ENCODE data around the gene TEX35.

The TEX35 gene

DNA sequence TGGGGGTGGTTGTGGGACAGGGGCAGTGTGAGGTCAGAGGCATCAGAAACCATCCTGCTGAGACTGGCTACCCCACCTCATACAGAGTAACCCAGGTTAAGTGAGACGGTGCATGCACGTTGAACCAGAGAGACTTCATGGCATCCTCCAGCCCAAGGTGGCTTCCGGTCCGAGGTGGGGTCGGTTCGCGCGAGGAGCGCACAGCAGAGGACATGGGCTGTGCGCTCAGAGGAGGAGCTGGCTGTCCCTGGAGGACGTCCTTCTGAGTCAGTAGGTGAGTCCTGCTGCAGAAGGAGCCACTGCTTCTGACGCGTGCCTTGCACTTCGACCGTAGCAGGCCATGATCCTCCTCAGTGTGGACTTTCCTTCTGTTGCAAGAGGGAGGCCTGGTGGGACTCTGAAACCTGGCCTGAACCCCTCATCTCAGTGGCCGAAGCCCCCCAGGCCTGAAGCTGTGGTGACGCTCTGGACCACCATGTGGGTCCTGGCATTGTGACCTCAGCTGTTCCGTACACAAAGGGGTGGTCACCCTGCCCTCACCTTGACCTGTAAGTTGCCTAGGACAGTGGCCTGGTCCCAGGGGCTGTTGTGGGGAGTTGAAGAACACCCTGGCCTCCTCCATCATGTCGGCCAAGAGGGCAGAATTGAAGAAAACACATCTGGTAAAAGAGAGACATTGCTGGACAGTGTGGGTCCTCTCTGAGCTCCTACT is at the start of gene TEX35:
Gene TEX35 (plus strand): TSS at position 544 of the 712 bp plus-strand sequence. CDS start 80 bp downstream, at position 624.
- Histone ChIP-seq H3K9me3 (ENCODE audit: control insufficient read depth in 1 of 2, low read length in 2 of 2) (no peaks in the 10 kb centered on the region), H3K36me3 (ENCODE audit: control insufficient read depth in 1 of 2, insufficient read depth in 2 of 2, low read length in 2 of 2) (no peaks in the 10 kb centered on the region), H3K4me1 (ENCODE audit: control insufficient read depth in 1 of 2, insufficient read depth in 2 of 2, low read length in 2 of 2) (no peaks in the 10 kb centered on the region), H3K27ac (ENCODE audit: low read length) (no peak within 1 kb of the TSS), H3K4me3 (ENCODE audit: low read depth in 1 of 2, low read length in 2 of 2) (no peak within 1 kb of the TSS), H3K27me3 (ENCODE audit: low read depth, low read length) (no peaks in the 10 kb centered on the region)

DNA sequence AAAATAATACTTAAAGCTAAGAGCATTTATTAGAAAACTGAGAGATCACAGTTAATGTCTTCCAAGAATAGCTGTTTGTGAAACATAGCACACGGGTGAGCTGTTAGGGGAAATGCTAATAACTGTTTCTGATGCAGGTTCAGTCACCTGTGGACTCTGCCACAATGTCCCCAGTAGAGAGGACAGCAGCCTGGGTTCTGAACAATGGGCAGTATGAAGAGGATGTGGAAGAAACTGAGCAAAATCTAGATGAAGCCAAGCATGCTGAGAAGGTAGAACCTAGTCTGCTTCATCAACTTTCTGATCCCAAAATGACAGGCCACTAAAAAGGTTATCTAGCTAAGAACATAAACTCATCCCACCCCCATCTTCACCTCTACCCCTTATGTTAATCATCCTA is 48.8 kb upstream of the TEX35 start:
- H3K27ac ChIP-seq (ENCODE audit: low read length) = no peak overlapping the region
- peaks cover 9 to 33% of the 10 kb centered on the region in 2 donors for H3K36me3 ChIP-seq (ENCODE audit: control insufficient read depth in 1 of 2, insufficient read depth in 2 of 2, low read length in 2 of 2)
- H3K9me3 ChIP-seq (ENCODE audit: control insufficient read depth in 1 of 2, low read length in 2 of 2) = no peaks in the 10 kb centered on the region
- H3K27me3 ChIP-seq (ENCODE audit: low read depth, low read length) = no peaks in the 10 kb centered on the region
- no peaks in the 10 kb centered on the region for H3K4me1 ChIP-seq (ENCODE audit: control insufficient read depth in 1 of 2, insufficient read depth in 2 of 2, low read length in 2 of 2)
- H3K4me3 ChIP-seq (ENCODE audit: low read depth in 1 of 2, low read length in 2 of 2) = no peak overlapping the region

DNA sequence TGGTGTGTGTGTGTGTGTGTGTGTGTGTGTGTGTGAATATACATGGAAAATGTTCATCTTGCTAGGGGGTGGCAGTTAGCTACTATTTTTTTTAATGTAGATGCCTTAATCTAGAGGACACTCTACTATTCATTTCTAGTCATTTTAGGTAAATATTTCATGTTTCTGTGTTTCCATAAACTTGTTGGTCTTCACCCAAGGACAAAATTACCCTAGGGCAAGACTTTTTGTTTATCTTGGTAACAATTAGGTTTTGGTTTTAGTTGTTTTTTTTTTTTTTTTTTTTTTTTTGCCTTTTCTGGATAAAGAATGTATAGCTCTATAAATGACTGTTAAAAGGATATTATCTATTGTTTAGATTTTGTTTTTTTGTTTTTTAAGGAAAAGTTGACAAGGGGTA is 48.3 kb upstream of the TEX35 start:
- H3K27ac ChIP-seq (ENCODE audit: low read length) = no peak overlapping the region
- H3K36me3 ChIP-seq (ENCODE audit: control insufficient read depth in 1 of 2, insufficient read depth in 2 of 2, low read length in 2 of 2) = peaks cover 9 to 37% of the 10 kb centered on the region in 2 donors
- H3K9me3 ChIP-seq (ENCODE audit: control insufficient read depth in 1 of 2, low read length in 2 of 2) = no peaks in the 10 kb centered on the region
- H3K4me1 ChIP-seq (ENCODE audit: control insufficient read depth in 1 of 2, insufficient read depth in 2 of 2, low read length in 2 of 2) = no peaks in the 10 kb centered on the region
- H3K27me3 ChIP-seq (ENCODE audit: low read depth, low read length) = no peaks in the 10 kb centered on the region
- H3K4me3 ChIP-seq (ENCODE audit: low read depth in 1 of 2, low read length in 2 of 2) = no peak overlapping the region

DNA sequence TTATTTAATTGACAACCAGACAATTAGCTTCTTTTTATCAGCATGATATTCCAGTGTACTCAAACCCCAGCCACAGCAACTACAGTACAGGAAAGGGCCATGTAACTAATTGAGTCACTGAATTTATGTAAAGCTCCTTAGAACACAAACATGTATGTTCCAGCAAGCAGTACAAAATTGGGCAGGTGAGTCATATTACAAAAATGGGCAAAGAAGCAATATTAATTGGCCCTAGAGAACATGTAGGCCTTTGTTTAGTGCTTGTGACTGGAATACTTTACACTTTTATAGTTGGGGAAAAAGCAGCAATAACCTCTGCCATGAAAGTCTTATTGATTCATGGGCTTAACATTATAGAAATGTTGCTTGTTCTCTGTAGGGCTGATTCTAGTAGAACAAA is 47.9 kb upstream of the TEX35 start:
- Histone ChIP-seq H3K9me3 (ENCODE audit: control insufficient read depth in 1 of 2, low read length in 2 of 2) (no peaks in the 10 kb centered on the region), H3K4me3 (ENCODE audit: low read depth in 1 of 2, low read length in 2 of 2) (no peak overlapping the region), H3K27me3 (ENCODE audit: low read depth, low read length) (no peaks in the 10 kb centered on the region), H3K36me3 (ENCODE audit: control insufficient read depth in 1 of 2, insufficient read depth in 2 of 2, low read length in 2 of 2) (peaks cover 9 to 37% of the 10 kb centered on the region in 2 donors), H3K4me1 (ENCODE audit: control insufficient read depth in 1 of 2, insufficient read depth in 2 of 2, low read length in 2 of 2) (no peaks in the 10 kb centered on the region), H3K27ac (ENCODE audit: low read length) (no peak overlapping the region)

DNA sequence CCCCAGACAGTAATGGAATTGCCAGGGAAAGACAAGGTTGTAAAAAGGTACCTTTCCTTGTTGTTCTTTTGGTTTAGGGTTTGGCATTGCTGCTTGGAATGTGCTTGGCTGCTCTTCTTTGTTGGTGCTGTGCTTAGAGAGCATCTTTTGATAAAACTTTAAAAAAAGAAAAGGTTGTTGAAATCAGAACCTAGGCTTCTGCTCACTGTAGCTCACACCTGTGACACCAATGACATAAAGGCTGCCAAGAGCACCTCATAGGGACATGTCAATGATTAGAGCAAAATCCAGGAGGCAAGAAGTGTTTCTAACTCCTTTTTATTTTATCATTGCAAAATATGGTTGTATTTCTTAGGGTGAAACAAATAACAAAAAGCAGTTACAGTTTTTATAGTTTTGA is 45.1 kb upstream of the TEX35 start:
- Histone ChIP-seq H3K27ac (ENCODE audit: low read length) (no peak overlapping the region), H3K27me3 (ENCODE audit: low read depth, low read length) (no peaks in the 10 kb centered on the region), H3K4me3 (ENCODE audit: low read depth in 1 of 2, low read length in 2 of 2) (no peak overlapping the region), H3K36me3 (ENCODE audit: control insufficient read depth in 1 of 2, insufficient read depth in 2 of 2, low read length in 2 of 2) (peaks cover 9 to 44% of the 10 kb centered on the region in 2 donors), H3K9me3 (ENCODE audit: control insufficient read depth in 1 of 2, low read length in 2 of 2) (no peaks in the 10 kb centered on the region), H3K4me1 (ENCODE audit: control insufficient read depth in 1 of 2, insufficient read depth in 2 of 2, low read length in 2 of 2) (no peaks in the 10 kb centered on the region)

DNA sequence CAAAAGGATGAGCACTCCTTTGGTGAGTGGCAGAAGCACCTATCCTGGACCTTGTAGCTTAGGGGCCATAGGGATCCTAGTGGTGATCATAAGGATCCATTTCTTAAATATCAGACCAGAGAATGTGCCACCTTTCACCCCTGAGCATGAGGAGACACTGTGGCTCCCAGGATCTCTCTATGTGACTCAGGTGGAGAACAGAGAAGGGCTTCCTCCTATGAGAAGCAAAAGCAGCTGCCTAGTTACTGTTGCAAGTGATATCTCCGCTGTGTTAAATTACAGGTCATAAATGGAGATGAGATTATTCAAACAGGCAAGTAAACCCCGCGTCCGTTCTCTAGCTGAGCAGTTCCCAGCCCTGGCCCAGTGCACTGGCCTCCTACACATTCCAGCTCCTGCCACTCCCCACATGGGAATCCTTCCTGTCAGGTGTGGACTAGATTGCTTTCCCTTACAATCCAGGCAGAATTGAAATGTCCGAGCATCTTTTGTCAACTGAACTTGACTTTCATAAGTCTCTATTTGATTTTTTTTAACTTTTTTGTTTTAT is 42.4 kb upstream of the TEX35 start:
- Histone ChIP-seq H3K27me3 (ENCODE audit: low read depth, low read length) (no peaks in the 10 kb centered on the region), H3K9me3 (ENCODE audit: control insufficient read depth in 1 of 2, low read length in 2 of 2) (no peaks in the 10 kb centered on the region), H3K4me1 (ENCODE audit: control insufficient read depth in 1 of 2, insufficient read depth in 2 of 2, low read length in 2 of 2) (no peaks in the 10 kb centered on the region), H3K27ac (ENCODE audit: low read length) (no peak overlapping the region), H3K36me3 (ENCODE audit: control insufficient read depth in 1 of 2, insufficient read depth in 2 of 2, low read length in 2 of 2) (peaks cover 14 to 59% of the 10 kb centered on the region in 2 donors), H3K4me3 (ENCODE audit: low read depth in 1 of 2, low read length in 2 of 2) (no peak overlapping the region)

DNA sequence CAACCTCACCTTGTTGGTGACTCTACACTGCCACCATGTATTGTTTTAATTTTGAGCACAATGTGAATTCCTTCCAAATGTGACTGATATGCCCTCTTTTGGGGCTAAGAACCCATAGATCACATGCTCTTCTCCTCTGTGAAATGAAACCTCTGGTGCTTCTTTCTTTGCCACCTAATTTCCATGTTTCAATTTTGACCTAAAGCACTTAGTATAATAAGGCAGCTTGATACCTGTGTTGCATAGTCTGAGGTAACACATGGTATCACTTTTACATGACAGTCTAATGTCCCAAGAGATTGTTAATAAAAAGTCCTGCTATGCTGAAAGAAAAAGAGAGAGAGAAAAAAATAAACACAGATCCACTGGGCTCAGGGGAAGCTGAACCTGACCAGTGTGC is 40.4 kb upstream of the TEX35 start:
- Histone ChIP-seq H3K27me3 (ENCODE audit: low read depth, low read length) (no peaks in the 10 kb centered on the region), H3K36me3 (ENCODE audit: control insufficient read depth in 1 of 2, insufficient read depth in 2 of 2, low read length in 2 of 2) (peaks cover 5 to 48% of the 10 kb centered on the region in 2 donors), H3K27ac (ENCODE audit: low read length) (no peak overlapping the region), H3K4me1 (ENCODE audit: control insufficient read depth in 1 of 2, insufficient read depth in 2 of 2, low read length in 2 of 2) (no peaks in the 10 kb centered on the region), H3K9me3 (ENCODE audit: control insufficient read depth in 1 of 2, low read length in 2 of 2) (no peaks in the 10 kb centered on the region), H3K4me3 (ENCODE audit: low read depth in 1 of 2, low read length in 2 of 2) (no peak overlapping the region)

DNA sequence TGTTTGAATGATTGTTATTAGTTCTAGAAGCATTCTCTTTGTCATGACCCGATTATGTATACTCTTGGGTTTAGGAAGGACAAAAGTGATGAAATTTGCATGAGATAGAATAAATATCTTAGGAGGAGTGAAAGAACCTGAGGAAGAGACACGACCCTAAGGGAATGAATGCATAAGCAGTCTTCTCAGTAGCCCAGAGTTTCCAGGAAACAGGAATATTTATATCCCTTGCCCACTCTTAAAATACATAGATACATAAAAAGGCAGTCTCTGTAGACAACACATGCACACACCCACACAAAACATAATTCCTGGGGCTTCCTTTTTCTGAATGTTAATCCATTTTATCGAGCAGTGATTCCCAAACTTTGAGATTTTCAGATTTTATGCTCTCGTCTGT is 35.5 kb upstream of the TEX35 start:
- no peak overlapping the region for H3K27ac ChIP-seq (ENCODE audit: low read length)
- H3K36me3 ChIP-seq (ENCODE audit: control insufficient read depth in 1 of 2, insufficient read depth in 2 of 2, low read length in 2 of 2) = peaks cover 5 to 22% of the 10 kb centered on the region in 2 donors
- no peak overlapping the region for H3K4me3 ChIP-seq (ENCODE audit: low read depth in 1 of 2, low read length in 2 of 2)
- H3K4me1 ChIP-seq (ENCODE audit: control insufficient read depth in 1 of 2, insufficient read depth in 2 of 2, low read length in 2 of 2) = no peaks in the 10 kb centered on the region
- H3K9me3 ChIP-seq (ENCODE audit: control insufficient read depth in 1 of 2, low read length in 2 of 2) = no peaks in the 10 kb centered on the region
- no peaks in the 10 kb centered on the region for H3K27me3 ChIP-seq (ENCODE audit: low read depth, low read length)

DNA sequence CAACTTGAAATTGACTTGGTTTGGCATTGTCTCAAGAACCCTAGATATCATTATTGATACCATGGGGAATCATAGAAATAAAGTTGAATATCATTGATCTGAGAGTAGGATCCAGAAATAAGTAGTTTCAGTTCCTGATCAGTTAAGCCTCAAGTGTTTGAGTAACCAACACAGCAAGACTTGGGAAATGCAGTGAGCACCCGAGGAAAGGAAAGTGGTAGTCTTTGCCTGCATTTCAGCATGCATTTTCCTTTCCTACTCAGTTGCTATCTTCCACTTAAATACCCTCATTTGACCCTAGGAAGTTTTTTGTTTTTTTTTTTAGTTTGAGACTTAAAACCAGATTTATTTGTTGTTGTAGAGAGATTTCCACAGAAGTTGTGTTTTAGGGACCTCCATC is 35.1 kb upstream of the TEX35 start:
- no peak overlapping the region for H3K27ac ChIP-seq (ENCODE audit: low read length)
- H3K36me3 ChIP-seq (ENCODE audit: control insufficient read depth in 1 of 2, insufficient read depth in 2 of 2, low read length in 2 of 2) = peaks cover 5 to 21% of the 10 kb centered on the region in 2 donors
- no peaks in the 10 kb centered on the region for H3K27me3 ChIP-seq (ENCODE audit: low read depth, low read length)
- no peaks in the 10 kb centered on the region for H3K9me3 ChIP-seq (ENCODE audit: control insufficient read depth in 1 of 2, low read length in 2 of 2)
- H3K4me3 ChIP-seq (ENCODE audit: low read depth in 1 of 2, low read length in 2 of 2) = no peak overlapping the region
- H3K4me1 ChIP-seq (ENCODE audit: control insufficient read depth in 1 of 2, insufficient read depth in 2 of 2, low read length in 2 of 2) = no peaks in the 10 kb centered on the region

DNA sequence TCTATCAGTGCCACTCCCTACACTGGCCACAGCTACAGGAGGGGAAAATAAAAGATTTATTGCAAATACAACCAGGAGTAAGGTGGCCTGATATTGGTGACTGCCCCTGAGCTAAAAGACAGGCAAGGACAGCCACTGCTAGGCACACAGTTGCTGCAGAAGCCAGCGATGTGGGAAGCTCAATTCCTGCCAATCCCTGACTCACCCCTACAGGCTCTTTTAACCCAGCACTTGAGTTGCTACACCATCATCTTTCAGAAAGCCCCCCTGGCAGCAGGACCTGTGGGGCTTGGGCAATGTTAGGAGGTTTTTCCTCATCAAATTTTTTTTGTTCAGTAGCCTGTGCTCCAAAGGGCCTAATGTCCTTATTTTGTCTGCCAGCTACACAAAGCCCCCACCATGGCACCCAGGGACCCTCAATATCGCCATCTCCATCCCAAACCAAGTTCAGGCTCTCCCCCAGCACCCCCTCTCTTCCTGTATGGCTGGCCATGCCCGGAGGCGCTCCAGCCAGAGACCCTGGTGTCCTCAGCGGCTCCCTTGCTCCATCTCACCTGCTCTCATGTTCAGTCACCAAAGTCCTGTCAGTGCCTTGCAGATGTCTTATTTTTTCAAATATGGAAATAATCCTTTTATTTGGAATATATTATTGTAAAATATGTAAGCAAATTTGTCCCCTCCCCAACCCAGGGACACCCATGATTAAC is 29.5 kb upstream of the TEX35 start:
- Histone ChIP-seq H3K27ac (ENCODE audit: low read length) (no peak overlapping the region), H3K4me3 (ENCODE audit: low read depth in 1 of 2, low read length in 2 of 2) (no peak overlapping the region), H3K9me3 (ENCODE audit: control insufficient read depth in 1 of 2, low read length in 2 of 2) (no peaks in the 10 kb centered on the region), H3K36me3 (ENCODE audit: control insufficient read depth in 1 of 2, insufficient read depth in 2 of 2, low read length in 2 of 2) (no peaks in the 10 kb centered on the region), H3K27me3 (ENCODE audit: low read depth, low read length) (no peaks in the 10 kb centered on the region), H3K4me1 (ENCODE audit: control insufficient read depth in 1 of 2, insufficient read depth in 2 of 2, low read length in 2 of 2) (peaks cover 0 to 12% of the 10 kb centered on the region in 2 donors)

DNA sequence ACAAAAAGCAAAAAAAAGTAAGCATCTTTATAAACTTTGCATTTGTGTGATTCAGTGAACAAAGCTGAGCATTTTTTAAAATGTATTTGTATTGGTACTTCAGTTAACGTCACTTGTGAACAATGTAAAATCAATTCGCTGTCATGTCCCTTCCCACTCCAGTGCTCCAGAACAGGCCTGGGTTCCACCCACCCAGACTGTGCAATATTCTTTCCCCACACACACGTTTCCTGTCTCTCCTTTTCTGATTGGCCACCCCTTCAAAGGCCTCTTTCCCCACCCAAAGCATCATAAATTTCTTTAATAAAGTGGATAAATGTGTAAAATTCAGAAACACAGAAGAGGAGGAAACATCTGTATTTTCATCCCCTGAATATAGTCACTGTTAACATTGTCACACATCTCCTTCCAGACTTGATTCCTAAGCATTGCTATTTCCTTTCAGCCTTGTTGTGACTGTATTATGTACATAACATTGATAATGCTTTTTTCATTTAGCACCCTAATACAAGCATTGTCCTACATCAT is 28.1 kb upstream of the TEX35 start:
- H3K4me3 ChIP-seq (ENCODE audit: low read depth in 1 of 2, low read length in 2 of 2) = no peak overlapping the region
- H3K36me3 ChIP-seq (ENCODE audit: control insufficient read depth in 1 of 2, insufficient read depth in 2 of 2, low read length in 2 of 2) = no peaks in the 10 kb centered on the region

More for the DNA sequence above, 28.1 kb upstream of the TEX35 start:
- Histone ChIP-seq H3K27ac (ENCODE audit: low read length) (no peak overlapping the region), H3K27me3 (ENCODE audit: low read depth, low read length) (no peaks in the 10 kb centered on the region), H3K4me1 (ENCODE audit: control insufficient read depth in 1 of 2, insufficient read depth in 2 of 2, low read length in 2 of 2) (peaks cover 0 to 12% of the 10 kb centered on the region in 2 donors), H3K9me3 (ENCODE audit: control insufficient read depth in 1 of 2, low read length in 2 of 2) (no peaks in the 10 kb centered on the region)

All from muscle layer of duodenum (tissue), 2 donors.